GM23338 (cell line): ENCODE data around the gene MTOR. TPM values are rescaled to one million over a fixed set of nuclear protein-coding genes. Genes with fewer than 3 reads are reported as not detected.
A peak's percentile ranks its signal among the peaks of the same experiment; 100 is the strongest.

Source experiments
- ATAC-seq: fragments of 200-7000 bp; cut with Tn5 transposase; 3 replicates; pipeline ENCODE4 v1.9.1; 2020
- DNase-seq: peaks from one replicate; pipeline ENCODE4 v3.0.0-alpha.2; 2015; ENCODE audit warnings: low spot score
- H2AFZ ChIP-seq: fragments of 200-600 bp; sonication (generic); 2 replicates; pipeline ENCODE4 v1.8.0; 2016; ENCODE audit warnings: antibody characterized with exemption, mild to moderate bottlenecking, moderate library complexity
- H3F3A ChIP-seq: fragments of 200-600 bp; sonication (generic); replicated peaks from 2 replicates; pipeline ENCODE4 v1.8.0; 2017; ENCODE audit warnings: antibody characterized with exemption, mixed run types, low read depth
- H3K27ac ChIP-seq: fragments of 200-600 bp; sonication (generic); 2 replicates; pipeline ENCODE4 v1.6.1; 2016; ENCODE audit warnings: low read depth
- H3K27me3 ChIP-seq: fragments of 200-600 bp; sonication (generic); 2 replicates; pipeline ENCODE4 v1.8.0; 2016; ENCODE audit warnings: mild to moderate bottlenecking, mixed run types, moderate library complexity; ENCODE audit not compliant: insufficient read depth
- H3K36me3 ChIP-seq: fragments of 200-600 bp; sonication (generic); 2 replicates; pipeline ENCODE4 v1.8.0; 2016; ENCODE audit warnings: mild to moderate bottlenecking; ENCODE audit not compliant: insufficient read depth
- H3K4me1 ChIP-seq: fragments of 200-600 bp; sonication (generic); 2 replicates; pipeline ENCODE4 v1.8.0; 2016; ENCODE audit warnings: mild to moderate bottlenecking, moderate library complexity; ENCODE audit not compliant: insufficient read depth
- H3K4me2 ChIP-seq: fragments of 200-600 bp; sonication (generic); 2 replicates; pipeline ENCODE4 v1.7.1; 2017; ENCODE audit warnings: mixed run types
- H3K4me3 ChIP-seq: fragments of 200-600 bp; sonication (generic); 2 replicates; pipeline ENCODE4 v1.6.1; 2016; ENCODE audit warnings: mixed run types
- H3K79me2 ChIP-seq: fragments of 200-600 bp; sonication (generic); replicated peaks from 2 replicates; pipeline ENCODE4 v1.8.0; 2017; ENCODE audit warnings: mild to moderate bottlenecking; ENCODE audit not compliant: insufficient read depth
- H3K9me2 ChIP-seq: fragments of 200-600 bp; sonication (generic); 2 replicates; pipeline ENCODE4 v1.8.0; 2017; ENCODE audit not compliant: insufficient read depth
- H4K20me1 ChIP-seq: fragments of 200-600 bp; sonication (generic); replicated peaks from 2 replicates; pipeline ENCODE4 v1.8.0; 2017; ENCODE audit warnings: mild to moderate bottlenecking; ENCODE audit not compliant: insufficient read depth
- H3K27ac Mint-ChIP-seq: 2 replicates; pipeline ENCODE4 v1.8.0; 2020; ENCODE audit warnings: inconsistent platforms, mild to moderate bottlenecking, moderate library complexity, mixed read lengths
- H3K27me3 Mint-ChIP-seq: 3 replicates; pipeline ENCODE4 v1.8.0; 2022; ENCODE audit warnings: low read depth, mild to moderate bottlenecking, moderate library complexity, mixed read lengths, inconsistent platforms; ENCODE audit not compliant: insufficient read depth, poor library complexity
- H3K36me3 Mint-ChIP-seq: 3 replicates; pipeline ENCODE4 v1.8.0; 2021; ENCODE audit warnings: low read depth, mild to moderate bottlenecking, inconsistent platforms, moderate library complexity, mixed read lengths
- H3K4me1 Mint-ChIP-seq: 3 replicates; pipeline ENCODE4 v1.8.0; 2020; ENCODE audit warnings: mild to moderate bottlenecking, inconsistent platforms, mixed read lengths
- H3K4me3 Mint-ChIP-seq: 3 replicates; pipeline ENCODE4 v1.8.0; 2021; ENCODE audit warnings: moderate library complexity, mild to moderate bottlenecking, inconsistent platforms, mixed read lengths
- H3K9me3 Mint-ChIP-seq: 3 replicates; pipeline ENCODE4 v1.8.0; 2020; ENCODE audit warnings: moderate library complexity, mild to moderate bottlenecking, inconsistent platforms, mixed read lengths
- CREB1 ChIP-seq: fragments of 250-450 bp; sonication (Bioruptor Pico); IDR thresholded peaks from 2 replicates; pipeline ENCODE4 v1.5.0; 2020; ENCODE audit warnings: low read depth, mild to moderate bottlenecking, moderate library complexity
- ETS1 ChIP-seq: IDR thresholded peaks from 2 replicates; pipeline ENCODE4 v1.6.1; 2016; ENCODE audit warnings: antibody characterized with exemption
- EZH2 ChIP-seq: fragments of 200-600 bp; sonication (generic); IDR thresholded peaks from one replicate; pipeline ENCODE4 v1.8.0; 2017; ENCODE audit warnings: antibody characterized with exemption, mild to moderate bottlenecking, low read depth; ENCODE audit not compliant: unreplicated experiment
- NANOG ChIP-seq: IDR thresholded peaks from 2 replicates; pipeline ENCODE4 v1.6.1; 2016; ENCODE audit warnings: antibody characterized with exemption, borderline replicate concordance
- ZNF114 ChIP-seq: fragments of 250-450 bp; sonication (Bioruptor Pico); IDR thresholded peaks from 2 replicates; pipeline ENCODE4 v1.5.0; 2020; ENCODE audit warnings: mild to moderate bottlenecking, moderate library complexity
- ZNF462 ChIP-seq: fragments of 250-450 bp; sonication (Bioruptor Pico); IDR thresholded peaks from 2 replicates; pipeline ENCODE4 v1.5.0; 2020; ENCODE audit warnings: mild to moderate bottlenecking, moderate library complexity
- polyA plus RNA-seq: library from polyadenylated mRNA; unstranded; fragments of >200 nt; fragmentation: Nextera tagmentation; extraction: Ambion mirVana; gene quantifications from 2 replicates; pipeline ENCODE4 v1.2.1, GENCODE V29; 2016
- total RNA-seq: library from RNA; depleted of rRNA; stranded (reverse); fragments of >200 nt; shearing (Covaris generic); gene quantifications from 2 replicates; pipeline ENCODE4 v1.2.3, GENCODE V29; 2014

MTOR gene
- total and polyA plus RNA-seq, 2 experiments from 2014 or later: 22.8 to 98.0 TPM

DNA sequence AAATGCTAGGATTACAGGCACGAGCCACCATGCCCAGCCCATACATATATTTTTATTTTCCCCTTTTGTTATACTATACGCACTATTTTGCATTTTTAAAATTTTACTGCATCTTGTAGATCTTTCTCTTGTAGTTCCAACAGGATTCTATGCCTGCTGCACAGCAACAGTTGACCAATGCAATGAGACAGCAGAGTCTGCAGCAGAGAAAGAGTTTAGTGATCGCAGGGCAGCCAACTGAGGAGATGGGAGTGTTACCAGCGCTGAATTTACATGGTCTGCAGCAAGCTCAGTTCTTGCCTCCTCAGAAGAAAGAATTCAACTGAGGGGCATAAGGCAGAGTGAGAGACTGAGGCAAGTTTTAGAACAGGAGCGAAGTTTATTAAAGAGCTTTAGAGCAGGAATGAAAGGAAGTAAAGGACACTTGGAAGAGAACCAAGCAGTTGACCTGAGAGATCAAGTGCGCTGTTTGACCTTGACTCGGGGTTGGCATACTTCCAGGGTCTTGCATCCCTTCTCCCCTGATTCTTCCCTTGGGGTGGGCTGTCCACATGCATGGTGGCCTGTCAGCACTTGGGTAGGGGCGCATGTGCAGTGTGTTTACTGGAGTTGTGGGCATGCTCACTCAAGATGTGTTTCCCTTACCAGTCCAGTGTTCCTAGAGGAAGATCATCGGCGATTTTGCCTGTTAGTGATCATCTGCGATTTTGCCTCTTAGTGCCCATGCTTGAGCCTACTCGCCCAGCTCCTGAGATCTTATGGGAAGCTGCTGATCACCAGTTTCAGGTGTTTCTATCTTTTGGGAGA, 4.1 kb upstream of the MTOR start:
- H3K9me3 Mint-ChIP-seq: no peaks in the 10 kb centered on the region
- no peak overlapping the region; the same call in 1 of the 2 replicates for H3K27ac ChIP-seq
- peak overlapping the region; percentile 59; the same call in 1 of the 2 replicates for H2AFZ ChIP-seq
- H3K4me2 ChIP-seq: no peak overlapping the region
- DNase-seq (no peak), ATAC-seq (no peak)
- no peaks in the 10 kb centered on the region for H3K36me3 ChIP-seq
- no peaks in the 10 kb centered on the region for H3K27me3 ChIP-seq
- H3K4me3 ChIP-seq: no peak overlapping the region
- peaks cover 4% of the 10 kb centered on the region; the same call in 1 of the 2 replicates for H3K4me1 ChIP-seq
- peak overlapping the region; percentile 7; the same call in 1 of the 2 replicates for H3K27ac Mint-ChIP-seq
- TF ChIP-seq ZNF114 (no peak), NANOG (no peak), CREB1 (CRISPR knock-in tag) (no peak), ETS1 (no peak), EZH2 (no peak), ZNF462 (no peak)
- H3K4me3 Mint-ChIP-seq: no peak overlapping the region
- peaks cover 7% of the 10 kb centered on the region for H3K79me2 ChIP-seq
- H3K36me3 Mint-ChIP-seq: no peaks in the 10 kb centered on the region; the same call in 2 of the 3 replicates
- no peaks in the 10 kb centered on the region; the same call in 1 of the 2 replicates for H4K20me1 ChIP-seq
- no peaks in the 10 kb centered on the region; the same call in 1 of the 2 replicates for H3F3A ChIP-seq
- H3K9me2 ChIP-seq: no peaks in the 10 kb centered on the region
- H3K27me3 Mint-ChIP-seq: peaks cover 12% of the 10 kb centered on the region
- H3K4me1 Mint-ChIP-seq: peaks cover 7% of the 10 kb centered on the region; the same call in 2 of the 3 replicates
